SK-N-SH (cell line): ENCODE data around the gene TOMM22.

Experiments
- RFX5 ChIP-seq: IDR thresholded peaks from 2 replicates; pipeline ENCODE4 v1.6.1; 2012; ENCODE audit warnings: mild to moderate bottlenecking, improper control_type of control experiment, low read length
- TCF12 ChIP-seq: IDR thresholded peaks from 2 replicates; pipeline ENCODE4 v1.4.0; 2012
- TF ChIP-seq, protein P1 (sequence below): fragments of 200-600 bp; sonication (generic); IDR thresholded peaks from 2 replicates; pipeline ENCODE4 v1.6.1; 2017; ENCODE audit warnings: antibody characterized with exemption, mild to moderate bottlenecking, moderate library complexity

DNA sequence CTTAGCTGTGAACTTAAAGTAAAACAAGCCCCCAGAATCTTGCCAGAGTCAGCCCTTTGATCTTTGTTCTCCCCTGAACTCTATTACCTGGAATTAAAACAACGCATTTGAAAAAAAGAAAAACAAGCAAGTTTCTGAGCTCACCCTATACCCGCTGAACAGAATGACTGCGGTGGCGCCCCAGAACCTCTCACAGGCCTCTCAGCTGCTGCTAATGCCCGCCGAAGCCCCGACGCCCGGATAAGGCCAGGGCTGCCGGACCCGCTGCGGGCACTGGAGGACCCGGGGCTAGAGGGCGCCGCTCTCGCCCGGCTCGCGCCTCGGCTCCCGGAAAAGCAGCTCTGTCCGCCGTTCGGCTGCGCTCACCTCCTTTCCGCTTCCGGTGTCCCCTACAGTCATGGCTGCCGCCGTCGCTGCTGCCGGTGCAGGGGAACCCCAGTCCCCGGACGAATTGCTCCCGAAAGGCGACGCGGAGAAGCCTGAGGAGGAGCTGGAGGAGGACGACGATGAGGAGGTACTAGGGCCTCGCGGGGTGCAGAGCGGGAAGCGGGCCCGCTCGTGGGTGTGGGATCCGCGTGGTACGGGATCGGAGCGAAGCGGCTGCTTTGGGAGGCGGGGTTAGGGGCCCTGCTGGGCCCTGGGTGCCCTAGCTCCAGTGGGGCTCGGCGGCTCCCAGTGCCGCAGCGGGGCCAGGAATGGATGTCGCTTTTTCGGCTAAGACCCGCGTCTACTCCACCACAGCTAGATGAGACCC, at the start of gene TOMM22:
- no peak for TF ChIP-seq RFX5
- TF ChIP-seq TCF12 = 0 out of 2 replicates have a peak, but pooled peaks have one; percentile 7
- TF ChIP-seq, protein P1, sequence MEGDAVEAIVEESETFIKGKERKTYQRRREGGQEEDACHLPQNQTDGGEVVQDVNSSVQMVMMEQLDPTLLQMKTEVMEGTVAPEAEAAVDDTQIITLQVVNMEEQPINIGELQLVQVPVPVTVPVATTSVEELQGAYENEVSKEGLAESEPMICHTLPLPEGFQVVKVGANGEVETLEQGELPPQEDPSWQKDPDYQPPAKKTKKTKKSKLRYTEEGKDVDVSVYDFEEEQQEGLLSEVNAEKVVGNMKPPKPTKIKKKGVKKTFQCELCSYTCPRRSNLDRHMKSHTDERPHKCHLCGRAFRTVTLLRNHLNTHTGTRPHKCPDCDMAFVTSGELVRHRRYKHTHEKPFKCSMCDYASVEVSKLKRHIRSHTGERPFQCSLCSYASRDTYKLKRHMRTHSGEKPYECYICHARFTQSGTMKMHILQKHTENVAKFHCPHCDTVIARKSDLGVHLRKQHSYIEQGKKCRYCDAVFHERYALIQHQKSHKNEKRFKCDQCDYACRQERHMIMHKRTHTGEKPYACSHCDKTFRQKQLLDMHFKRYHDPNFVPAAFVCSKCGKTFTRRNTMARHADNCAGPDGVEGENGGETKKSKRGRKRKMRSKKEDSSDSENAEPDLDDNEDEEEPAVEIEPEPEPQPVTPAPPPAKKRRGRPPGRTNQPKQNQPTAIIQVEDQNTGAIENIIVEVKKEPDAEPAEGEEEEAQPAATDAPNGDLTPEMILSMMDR = peak; percentile 61
